ENCODE data around the gene NOSIP.

Gene NOSIP

GRCh38 chr19:49541914-49542313, 38.4 kb downstream of the NOSIP start:
- no peak overlapping the region for H3K4me3 ChIP-seq (ENCODE audit: low read depth, low read length)
- no peak for TF ChIP-seq CTCF (IDR thresholded peaks at IDR 0.05; ENCODE audit: low read depth, low read length)

GRCh38 chr19:49539192-49539952, 41.0 kb downstream of the NOSIP start:
- no peak overlapping the region for H3K4me3 ChIP-seq (ENCODE audit: low read depth, low read length)
- TF ChIP-seq CTCF (IDR thresholded peaks at IDR 0.05; ENCODE audit: low read depth, low read length), result no peak

- no peak for TF ChIP-seq CTCF (IDR thresholded peaks at IDR 0.05; ENCODE audit: low read depth, low read length)
- no peak overlapping the region for H3K4me3 ChIP-seq (ENCODE audit: low read depth, low read length)
Measured at GRCh38 chr19:49538643-49539042, 41.7 kb downstream of the NOSIP start.

GRCh38 chr19:49536921-49537462, 43.4 kb downstream of the NOSIP start:
- TF ChIP-seq CTCF (IDR thresholded peaks at IDR 0.05; ENCODE audit: low read depth, low read length), result no peak
- H3K4me3 ChIP-seq (ENCODE audit: low read depth, low read length), result no peak overlapping the region

- H3K4me3 ChIP-seq (ENCODE audit: low read depth, low read length), result no peak overlapping the region
- TF ChIP-seq CTCF (IDR thresholded peaks at IDR 0.05; ENCODE audit: low read depth, low read length), result no peak
Measured at GRCh38 chr19:49534632-49535385, 45.5 kb downstream of the NOSIP start.

GRCh38 chr19:49533551-49534488, 46.5 kb downstream of the NOSIP start:
- H3K4me3 ChIP-seq (ENCODE audit: low read depth, low read length), result peak overlapping the region; percentile 65
- TF ChIP-seq CTCF (IDR thresholded peaks at IDR 0.05; ENCODE audit: low read depth, low read length), result 0 out of 2 replicates have a peak, but pooled peaks have one; percentile 18
